HG03064 (cell line): ENCODE measurements around the gene LRRFIP1.

ENCODE experiments used
- ATAC-seq: cut with Tn5 transposase; IDR thresholded peaks from one replicate; pipeline ENCODE4 v1.9.1; 2021; ENCODE audit warnings: low read depth; ENCODE audit not compliant: unreplicated experiment

LRRFIP1 gene

GRCh38 chr2:237700512-237701032 lies 73.2 kb downstream of the LRRFIP1 start:
- no peak for ATAC-seq

- no peak for ATAC-seq
Observed at GRCh38 chr2:237701033-237701858, 73.9 kb downstream of the LRRFIP1 start.

- no peak for ATAC-seq
Observed at GRCh38 chr2:237701859-237702390, 74.5 kb downstream of the LRRFIP1 start.

- no peak for ATAC-seq
Observed at GRCh38 chr2:237702441-237703391, 75.3 kb downstream of the LRRFIP1 start.

GRCh38 chr2:237704501-237705434 lies 77.4 kb downstream of the LRRFIP1 start:
- ATAC-seq = no peak

GRCh38 chr2:237706257-237706656 lies 78.9 kb downstream of the LRRFIP1 start:
- no peak for ATAC-seq

- no peak for ATAC-seq
Observed at GRCh38 chr2:237708065-237708398, 80.6 kb downstream of the LRRFIP1 start.

- ATAC-seq = no peak
Observed at GRCh38 chr2:237708491-237708890, 81.1 kb downstream of the LRRFIP1 start.

GRCh38 chr2:237708961-237709360 lies 81.6 kb downstream of the LRRFIP1 start:
- no peak for ATAC-seq

GRCh38 chr2:237711458-237712150 lies 84.2 kb downstream of the LRRFIP1 start:
- no peak for ATAC-seq

- ATAC-seq = no peak
Observed at GRCh38 chr2:237712477-237713377, 85.3 kb downstream of the LRRFIP1 start.

- no peak for ATAC-seq
Observed at GRCh38 chr2:237714690-237715458, 87.5 kb downstream of the LRRFIP1 start.

GRCh38 chr2:237715459-237715947 lies 88.1 kb downstream of the LRRFIP1 start:
- ATAC-seq = no peak

GRCh38 chr2:237716011-237716410 lies 88.6 kb downstream of the LRRFIP1 start:
- ATAC-seq = no peak

- ATAC-seq = no peak
Observed at GRCh38 chr2:237717366-237718276, 90.2 kb downstream of the LRRFIP1 start.

- ATAC-seq = no peak
Observed at GRCh38 chr2:237718277-237718634, 90.9 kb downstream of the LRRFIP1 start.

GRCh38 chr2:237720444-237720843 lies 93.1 kb downstream of the LRRFIP1 start:
- no peak for ATAC-seq
